ENCODE data around the gene ARMS2.

ARMS2 gene

GRCh38 chr10:122420624-122421007 is 33.8 kb upstream of the ARMS2 start:
- TF ChIP-seq CTCF (IDR thresholded peaks at IDR 0.05; ENCODE audit: control insufficient read depth, insufficient read depth, low read depth, low read length, missing control alignments) = no peak
- no peak for DNase-seq (ENCODE audit: low read depth)
- no peak overlapping the region for H3K4me3 ChIP-seq (ENCODE audit: control insufficient read depth, low read depth, low read length)

- peak; percentile 37 for DNase-seq (ENCODE audit: low read depth)
- H3K4me3 ChIP-seq (ENCODE audit: control insufficient read depth, low read depth, low read length) = no peak overlapping the region
- TF ChIP-seq CTCF (IDR thresholded peaks at IDR 0.05; ENCODE audit: control insufficient read depth, insufficient read depth, low read depth, low read length, missing control alignments) = no peak
Measured at GRCh38 chr10:122421054-122421625, 33.3 kb upstream of the ARMS2 start.

- no peak overlapping the region for H3K4me3 ChIP-seq (ENCODE audit: control insufficient read depth, low read depth, low read length)
- TF ChIP-seq CTCF (IDR thresholded peaks at IDR 0.05; ENCODE audit: control insufficient read depth, insufficient read depth, low read depth, low read length, missing control alignments) = no peak
- DNase-seq (ENCODE audit: low read depth) = no peak
Measured at GRCh38 chr10:122421742-122422141, 32.7 kb upstream of the ARMS2 start.

- TF ChIP-seq CTCF (IDR thresholded peaks at IDR 0.05; ENCODE audit: control insufficient read depth, insufficient read depth, low read depth, low read length, missing control alignments) = no peak
- DNase-seq (ENCODE audit: low read depth) = no peak
- no peak overlapping the region for H3K4me3 ChIP-seq (ENCODE audit: control insufficient read depth, low read depth, low read length)
Measured at GRCh38 chr10:122422266-122422989, 32.0 kb upstream of the ARMS2 start.

GRCh38 chr10:122424059-122424458 is 30.4 kb upstream of the ARMS2 start:
- H3K4me3 ChIP-seq (ENCODE audit: control insufficient read depth, low read depth, low read length) = no peak overlapping the region
- TF ChIP-seq CTCF (IDR thresholded peaks at IDR 0.05; ENCODE audit: control insufficient read depth, insufficient read depth, low read depth, low read length, missing control alignments) = no peak
- no peak for DNase-seq (ENCODE audit: low read depth)

GRCh38 chr10:122426829-122427228 is 27.6 kb upstream of the ARMS2 start:
- no peak for TF ChIP-seq CTCF (IDR thresholded peaks at IDR 0.05; ENCODE audit: control insufficient read depth, insufficient read depth, low read depth, low read length, missing control alignments)
- DNase-seq (ENCODE audit: low read depth) = no peak
- no peak overlapping the region for H3K4me3 ChIP-seq (ENCODE audit: control insufficient read depth, low read depth, low read length)

Data from AG09309 (cell line).